DMS53 (cell line): ENCODE results near the gene IRX6.

Experiments
- DNase-seq: peaks from one replicate; lab custom pipeline; 2025; lab: John Stamatoyannopoulos, UW

IRX6 gene

GRCh38 chr16:55367866-55368603, 44.0 kb downstream of the IRX6 start:
- no peak for DNase-seq

GRCh38 chr16:55369151-55369550, 45.1 kb downstream of the IRX6 start:
- no peak for DNase-seq

- peak; percentile 32 for DNase-seq
Observed at GRCh38 chr16:55370762-55371482, 46.9 kb downstream of the IRX6 start.

- DNase-seq, result no peak
Observed at GRCh38 chr16:55372792-55373488, 48.9 kb downstream of the IRX6 start.

- no peak for DNase-seq
Observed at GRCh38 chr16:55373489-55373832, 49.5 kb downstream of the IRX6 start.

GRCh38 chr16:55376045-55376444, 52.0 kb downstream of the IRX6 start:
- no peak for DNase-seq

GRCh38 chr16:55376567-55377167, 52.7 kb downstream of the IRX6 start:
- no peak for DNase-seq

- DNase-seq, result no peak
Observed at GRCh38 chr16:55377840-55378239, 53.8 kb downstream of the IRX6 start.

- no peak for DNase-seq
Observed at GRCh38 chr16:55378616-55379015, 54.6 kb downstream of the IRX6 start.

GRCh38 chr16:55379371-55379770, 55.4 kb downstream of the IRX6 start:
- no peak for DNase-seq

- DNase-seq, result no peak
Observed at GRCh38 chr16:55379876-55380390, 55.9 kb downstream of the IRX6 start.
